Trophoblast cell (in vitro differentiated cells and primary cell): ENCODE measurements around the gene IFIT1.

Experiments
- DNase-seq, 2 donors: peaks; one replicate each; pipeline ENCODE4 v3.0.0-alpha.2; 2016
- H2AFZ ChIP-seq: 2 replicates; pipeline ENCODE4 v1.6.1; 2013; ENCODE audit warnings: low read length, moderate library complexity, mild to moderate bottlenecking; ENCODE audit not compliant: insufficient read depth, poor library complexity
- H2AK5ac ChIP-seq: 2 replicates; pipeline ENCODE4 v1.6.1; 2013; ENCODE audit warnings: mild to moderate bottlenecking, low read length
- H2BK120ac ChIP-seq: 2 replicates; pipeline ENCODE4 v1.6.1; 2013; ENCODE audit warnings: low read length, mild to moderate bottlenecking, moderate library complexity; ENCODE audit not compliant: insufficient read depth, poor library complexity
- H2BK12ac ChIP-seq: 2 replicates; pipeline ENCODE4 v1.6.1; 2013; ENCODE audit warnings: mild to moderate bottlenecking, low read length, moderate library complexity
- H2BK5ac ChIP-seq: 2 replicates; pipeline ENCODE4 v1.6.1; 2013; ENCODE audit warnings: low read length, low read depth, moderate library complexity, mild to moderate bottlenecking; ENCODE audit not compliant: poor library complexity
- H3K14ac ChIP-seq: 2 replicates; pipeline ENCODE4 v1.6.1; 2013; ENCODE audit warnings: mild to moderate bottlenecking, low read length
- H3K18ac ChIP-seq: 2 replicates; pipeline ENCODE4 v1.6.1; 2013; ENCODE audit warnings: mild to moderate bottlenecking, low read length
- H3K23ac ChIP-seq: 2 replicates; pipeline ENCODE4 v1.6.1; 2013; ENCODE audit warnings: low read length
- H3K27ac ChIP-seq: 2 replicates; pipeline ENCODE4 v1.5.1; 2013; ENCODE audit warnings: low read depth, mild to moderate bottlenecking, inconsistent platforms, low read length, moderate library complexity
- H3K27me3 ChIP-seq: 2 replicates; pipeline ENCODE4 v1.6.1; 2013; ENCODE audit warnings: inconsistent platforms, mild to moderate bottlenecking, low read length, moderate library complexity; ENCODE audit not compliant: insufficient read depth
- H3K36me3 ChIP-seq, 2 experiments: 1 replicate in 1 of 2; 2 replicates in 1 of 2; pipeline ENCODE4 v1.6.1; 2013; ENCODE audit warnings: low read length in 2 of 2, mild to moderate bottlenecking in 2 of 2, moderate library complexity in 1 of 2; ENCODE audit not compliant: insufficient read depth in 2 of 2, control insufficient read depth in 1 of 2
- H3K4ac ChIP-seq: 2 replicates; pipeline ENCODE4 v1.6.1; 2013; ENCODE audit warnings: low read depth, mild to moderate bottlenecking, low read length, moderate library complexity
- H3K4me1 ChIP-seq, 2 experiments: 1 replicate in 1 of 2; 2 replicates in 1 of 2; pipeline ENCODE4 v1.6.1; 2013; ENCODE audit warnings: low read length in 2 of 2, mild to moderate bottlenecking in 2 of 2, moderate library complexity in 1 of 2; ENCODE audit not compliant: insufficient read depth in 2 of 2, control insufficient read depth in 1 of 2
- H3K4me2 ChIP-seq: 2 replicates; pipeline ENCODE4 v1.6.1; 2013; ENCODE audit warnings: inconsistent platforms, mild to moderate bottlenecking, low read length, moderate library complexity
- H3K4me3 ChIP-seq: 2 replicates; pipeline ENCODE4 v1.5.1; 2013; ENCODE audit warnings: mild to moderate bottlenecking, low read depth, low read length, inconsistent platforms
- H3K79me1 ChIP-seq: one replicate; pipeline ENCODE4 v1.6.1; 2013; ENCODE audit warnings: low read length
- H3K79me2 ChIP-seq: 2 replicates; pipeline ENCODE4 v1.6.1; 2013; ENCODE audit warnings: low read length, mild to moderate bottlenecking; ENCODE audit not compliant: control insufficient read depth, insufficient read depth, poor library complexity
- H3K9ac ChIP-seq: 2 replicates; pipeline ENCODE4 v1.6.1; 2013; ENCODE audit warnings: mild to moderate bottlenecking, low read length
- H3K9me3 ChIP-seq: 2 replicates; pipeline ENCODE4 v1.6.1; 2013; ENCODE audit warnings: low read depth, mild to moderate bottlenecking, control low read depth, inconsistent platforms, low read length; ENCODE audit not compliant: insufficient read depth
- H4K12ac ChIP-seq: 2 replicates; pipeline ENCODE4 v1.6.1; 2013; ENCODE audit warnings: low read depth, mild to moderate bottlenecking, low read length, moderate library complexity
- H4K8ac ChIP-seq: 2 replicates; pipeline ENCODE4 v1.6.1; 2013; ENCODE audit warnings: low read depth, mild to moderate bottlenecking, low read length, moderate library complexity
- H4K91ac ChIP-seq: one replicate; pipeline ENCODE4 v1.6.1; 2013; ENCODE audit warnings: low read depth, mild to moderate bottlenecking, low read length, moderate library complexity
- WGBS: extraction: QIAGEN DNeasy Blood & Tissue Kit; methylation state at CpG from one replicate; pipeline ENCODE4 v1.1.7; 2013; ENCODE audit warnings: missing lambda C conversion rate; ENCODE audit not compliant: insufficient read length, insufficient coverage; ENCODE audit errors: extremely low coverage; 5-methylcytosine and 5-hydroxymethylcytosine counted together

The IFIT1 gene

GRCh38 chr10:89362929-89363328, 29.5 kb upstream of the IFIT1 start:
- H2AK5ac ChIP-seq: no peak overlapping the region
- H3K4me1 ChIP-seq: no peaks in the 10 kb centered on the region

GRCh38 chr10:89363729-89364442, 28.5 kb upstream of the IFIT1 start:
- Histone ChIP-seq H3K27ac (no peak overlapping the region), H4K12ac (no peak overlapping the region), H2BK12ac (no peak overlapping the region), H3K9ac (no peak overlapping the region), H3K4ac (no peak overlapping the region), H2BK5ac (no peak overlapping the region), H3K36me3 (no peaks in the 10 kb centered on the region), H3K18ac (no peak overlapping the region), H4K91ac (no peak overlapping the region), H3K79me1 (no peaks in the 10 kb centered on the region), H2AK5ac (no peak overlapping the region), H3K9me3 (peaks cover 1% of the 10 kb centered on the region), H3K27me3 (no peaks in the 10 kb centered on the region), H2AFZ (no peak overlapping the region), H2BK120ac (no peak overlapping the region), H4K8ac (no peak overlapping the region), H3K4me2 (no peak overlapping the region), H3K79me2 (no peaks in the 10 kb centered on the region), H3K4me3 (no peak overlapping the region), H3K4me1 (no peaks in the 10 kb centered on the region), H3K14ac (no peak overlapping the region), H3K23ac (no peak overlapping the region)
- WGBS: no CpG with 5 or more reads among the region's 6 CpGs
- DNase-seq: no peak

More at GRCh38 chr10:89362929-89363328, 29.5 kb upstream of the IFIT1 start:
- Histone ChIP-seq H4K91ac (no peak overlapping the region), H3K79me1 (no peaks in the 10 kb centered on the region), H3K4me2 (no peak overlapping the region), H3K79me2 (no peaks in the 10 kb centered on the region), H3K36me3 (no peaks in the 10 kb centered on the region), H3K18ac (no peak overlapping the region), H4K8ac (no peak overlapping the region), H3K9me3 (peaks cover 2% of the 10 kb centered on the region), H3K4me3 (no peak overlapping the region), H2BK120ac (no peak overlapping the region), H3K27ac (no peak overlapping the region), H2BK5ac (no peak overlapping the region), H3K23ac (no peak overlapping the region), H3K9ac (no peak overlapping the region), H3K4ac (no peak overlapping the region), H3K14ac (no peak overlapping the region), H2BK12ac (no peak overlapping the region), H3K27me3 (no peaks in the 10 kb centered on the region), H4K12ac (no peak overlapping the region), H2AFZ (no peak overlapping the region)
- DNase-seq: no peak

- Histone ChIP-seq H3K14ac (no peak overlapping the region), H3K9ac (no peak overlapping the region), H3K4me1 (no peaks in the 10 kb centered on the region), H3K4me3 (no peak overlapping the region), H3K36me3 (no peaks in the 10 kb centered on the region), H2BK5ac (no peak overlapping the region), H3K23ac (no peak overlapping the region), H2AFZ (no peak overlapping the region), H2AK5ac (no peak overlapping the region), H3K79me1 (no peaks in the 10 kb centered on the region), H3K27ac (no peak overlapping the region), H4K8ac (no peak overlapping the region), H4K12ac (no peak overlapping the region), H3K18ac (no peak overlapping the region), H3K4me2 (no peak overlapping the region), H3K79me2 (no peaks in the 10 kb centered on the region), H4K91ac (no peak overlapping the region), H3K4ac (no peak overlapping the region), H2BK120ac (no peak overlapping the region), H2BK12ac (no peak overlapping the region), H3K27me3 (no peaks in the 10 kb centered on the region), H3K9me3 (no peaks in the 10 kb centered on the region)
- WGBS: no CpG with 5 or more reads among the region's 1 CpG
- DNase-seq: no peak
These were observed 27.9 kb upstream of the IFIT1 start for GRCh38 chr10:89364531-89364930.

DNA sequence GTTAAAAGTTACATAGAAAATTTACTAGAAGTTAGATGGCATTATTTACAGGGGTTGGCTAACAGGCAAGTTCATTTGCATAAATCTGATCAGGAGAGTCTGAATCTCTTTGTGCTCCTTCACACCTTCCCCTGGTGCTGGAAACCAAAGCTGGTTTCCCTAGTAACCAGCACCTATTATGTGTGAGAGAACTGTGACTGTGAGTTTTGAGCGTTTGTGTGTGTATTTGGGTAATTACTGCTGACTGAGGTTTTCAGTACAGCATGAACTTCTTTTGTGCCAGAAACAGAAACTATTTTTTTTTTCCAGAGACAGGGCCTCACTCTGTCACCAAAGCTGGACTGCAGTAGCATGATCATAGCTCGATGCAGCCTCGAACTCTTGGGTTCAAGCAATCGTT, 24.9 kb upstream of the IFIT1 start:
- Histone ChIP-seq H3K4ac (no peak overlapping the region), H3K79me1 (no peaks in the 10 kb centered on the region), H3K14ac (no peak overlapping the region), H4K12ac (no peak overlapping the region), H3K4me2 (no peak overlapping the region), H3K36me3 (no peaks in the 10 kb centered on the region), H4K8ac (no peak overlapping the region), H3K27me3 (no peaks in the 10 kb centered on the region), H2BK12ac (no peak overlapping the region), H3K4me1 (no peaks in the 10 kb centered on the region), H3K9me3 (no peaks in the 10 kb centered on the region), H3K9ac (no peak overlapping the region), H2BK5ac (no peak overlapping the region), H3K27ac (no peak overlapping the region), H3K23ac (no peak overlapping the region), H3K4me3 (no peak overlapping the region), H2BK120ac (no peak overlapping the region), H3K79me2 (no peaks in the 10 kb centered on the region), H3K18ac (no peak overlapping the region), H2AK5ac (no peak overlapping the region), H4K91ac (no peak overlapping the region), H2AFZ (no peak overlapping the region)
- WGBS: no CpG with 5 or more reads among the region's 4 CpGs
- no peak for DNase-seq
